HG03575 (cell line): ENCODE results near the gene CHML.

Source experiments
- ATAC-seq: cut with Tn5 transposase; IDR thresholded peaks from one replicate; pipeline ENCODE4 v1.9.1; 2021; ENCODE audit not compliant: unreplicated experiment, insufficient number of reproducible peaks, low FRiP score; ENCODE audit errors: extremely low read depth

Gene CHML

GRCh38 chr1:241600496-241600901 lies 39.7 kb downstream of the CHML start:
- ATAC-seq: peak; percentile 92

- ATAC-seq: no peak
Observed at GRCh38 chr1:241598249-241598648, 41.9 kb downstream of the CHML start.

- no peak for ATAC-seq
Observed at GRCh38 chr1:241596633-241597032, 43.5 kb downstream of the CHML start.

DNA sequence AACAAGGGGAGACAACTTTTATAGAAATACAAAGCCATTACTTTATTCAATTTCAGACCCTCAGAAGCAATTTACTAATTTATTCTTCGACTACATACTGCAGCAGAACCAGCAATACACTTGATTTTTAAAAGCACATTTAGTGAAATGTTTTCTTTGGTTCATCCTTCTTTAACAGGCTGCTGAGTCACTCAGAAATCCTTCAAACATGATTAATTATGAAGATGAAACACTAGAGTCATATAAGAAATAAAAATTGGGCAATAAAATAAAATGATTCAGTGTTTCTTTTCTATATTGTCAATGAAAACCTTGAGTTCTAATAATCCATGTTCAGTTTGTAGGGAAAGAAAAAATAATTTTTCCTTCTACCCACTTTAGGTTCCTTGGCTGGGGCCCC lies 47.0 kb downstream of the CHML start:
- ATAC-seq: no peak

DNA sequence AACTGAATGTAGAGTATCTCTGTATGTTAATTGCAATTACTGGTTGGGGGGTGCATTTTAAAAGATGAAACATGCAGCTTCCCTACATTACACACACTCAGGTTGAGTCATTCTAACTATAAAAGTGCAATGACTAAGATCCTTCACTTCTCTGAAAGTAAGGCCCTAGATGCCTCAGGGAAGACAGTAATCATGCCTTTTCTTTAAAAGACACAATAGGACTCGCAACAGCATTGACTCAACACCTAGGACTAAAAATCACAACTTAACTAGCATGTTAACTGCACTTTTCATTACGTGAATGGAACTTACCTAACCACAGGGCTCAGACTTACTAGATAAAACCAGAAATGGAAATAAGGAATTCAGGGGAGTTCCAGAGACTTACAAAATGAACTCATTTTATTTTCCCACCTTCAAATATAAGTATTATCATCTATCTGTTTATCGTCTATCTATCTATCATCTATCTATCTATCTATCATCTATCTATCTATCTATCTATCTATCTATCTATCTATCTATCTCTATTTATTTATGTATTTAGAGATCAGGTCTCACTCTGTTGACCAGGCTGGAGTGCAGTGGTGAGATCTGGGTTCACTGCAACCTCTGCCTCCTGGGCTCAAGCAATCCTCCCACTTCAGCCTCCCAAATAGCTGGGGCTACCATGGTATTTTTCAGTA lies 47.8 kb downstream of the CHML start:
- peak; percentile 59 for ATAC-seq

DNA sequence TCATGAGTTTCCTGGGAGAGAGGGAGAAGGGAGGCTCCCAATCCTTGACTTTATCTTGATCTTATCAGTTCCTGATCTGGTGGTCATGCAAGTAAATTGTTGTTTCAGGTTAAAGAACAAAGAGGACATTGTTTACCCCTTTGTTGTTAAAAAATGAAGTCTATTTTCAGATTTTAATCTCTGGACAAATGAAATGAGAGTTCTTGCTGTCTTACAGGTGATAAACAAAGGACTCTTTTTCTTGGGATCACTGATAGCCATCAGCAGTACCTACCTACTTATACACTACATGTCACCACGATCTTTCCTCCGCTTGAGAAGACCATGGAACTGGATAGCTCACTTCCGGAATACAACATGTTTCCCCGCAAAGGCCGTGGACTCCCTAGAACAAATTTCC lies 48.4 kb downstream of the CHML start:
- no peak for ATAC-seq

GRCh38 chr1:241591317-241591716 lies 48.9 kb downstream of the CHML start:
- no peak for ATAC-seq

- no peak for ATAC-seq
Observed at GRCh38 chr1:241590719-241591118, 49.5 kb downstream of the CHML start.
